ENCODE data around the gene CLCN6.

The CLCN6 gene

GRCh38 chr1:11874258-11874562 is 68.2 kb downstream of the CLCN6 start:
- Histone ChIP-seq H3K36me3 (ENCODE audit: control insufficient read depth in 2 of 2, insufficient read depth in 1 of 2, low read length in 2 of 2) (no peaks in the 10 kb centered on the region), H3K4me3 (ENCODE audit: low read depth, low read length) (no peak overlapping the region), H3K9me3 (ENCODE audit: control insufficient read depth, insufficient read depth, low read depth, low read length) (no peaks in the 10 kb centered on the region), H3K27ac (ENCODE audit: extremely low read depth, low read depth, low read length) (no peak overlapping the region), H3K4me1 (ENCODE audit: control insufficient read depth, insufficient read depth, low read length) (no peaks in the 10 kb centered on the region)
- TF ChIP-seq ZBTB6 (tag by site-specific recombination; IDR thresholded peaks at IDR 0.05) (no peak), GLIS2 (tag by site-specific recombination; IDR thresholded peaks at IDR 0.05) (no peak), ZNF843 (tag by site-specific recombination; IDR thresholded peaks at IDR 0.05) (no peak), ZNF501 (tag by site-specific recombination; IDR thresholded peaks at IDR 0.05) (no peak), ZNF292 (tag by site-specific recombination; IDR thresholded peaks at IDR 0.05; ENCODE audit: borderline replicate concordance, low read depth) (no peak), KLF17 (tag by site-specific recombination; IDR thresholded peaks at IDR 0.05) (no peak), ZNF223 (tag by site-specific recombination; IDR thresholded peaks at IDR 0.05) (no peak), PRDM1 (tag by site-specific recombination; IDR thresholded peaks at IDR 0.05) (no peak), ZNF157 (tag by site-specific recombination; IDR thresholded peaks at IDR 0.05) (no peak), ZNF548 (tag by site-specific recombination; IDR thresholded peaks at IDR 0.05) (no peak), HOXD13 (CRISPR knock-in tag; IDR thresholded peaks at IDR 0.05; ENCODE audit: borderline replicate concordance) (no peak), ZNF155 (tag by site-specific recombination; IDR thresholded peaks at IDR 0.05) (no peak), ZNF707 (tag by site-specific recombination; IDR thresholded peaks at IDR 0.05) (no peak), ZBTB10 (tag by site-specific recombination; IDR thresholded peaks at IDR 0.05) (no peak), ZNF449 (tag by site-specific recombination; IDR thresholded peaks at IDR 0.05) (no peak)
- CTCF ChIA-PET, result interaction anchor here (0.6 kb wide), 1 partner anchor 15 kb away, joined by 3 read pairs; no protein-coding TSS in a partner anchor
- POLR2A ChIA-PET, result no interaction called here

- no peaks in the 10 kb centered on the region for H3K36me3 ChIP-seq (ENCODE audit: control insufficient read depth in 2 of 2, insufficient read depth in 1 of 2, low read length in 2 of 2)
- H3K4me3 ChIP-seq (ENCODE audit: low read depth, low read length), result no peak overlapping the region
- no peaks in the 10 kb centered on the region for H3K9me3 ChIP-seq (ENCODE audit: control insufficient read depth, insufficient read depth, low read depth, low read length)
- H3K4me1 ChIP-seq (ENCODE audit: control insufficient read depth, insufficient read depth, low read length), result no peaks in the 10 kb centered on the region
- no peak overlapping the region for H3K27ac ChIP-seq (ENCODE audit: extremely low read depth, low read depth, low read length)
- CTCF ChIA-PET, result no interaction called here
- POLR2A ChIA-PET, result no interaction called here
- TF ChIP-seq AEBP2 (tag by site-specific recombination; IDR thresholded peaks at IDR 0.05; ENCODE audit: borderline replicate concordance) (no peak), OSR2 (tag by site-specific recombination; IDR thresholded peaks at IDR 0.05) (no peak), ZSCAN16 (tag by site-specific recombination; IDR thresholded peaks at IDR 0.05) (no peak), ZNF426 (tag by site-specific recombination; IDR thresholded peaks at IDR 0.05) (no peak), SP7 (tag by site-specific recombination; IDR thresholded peaks at IDR 0.05) (no peak), ZFP41 (tag by site-specific recombination; IDR thresholded peaks at IDR 0.05; ENCODE audit: borderline replicate concordance) (no peak), ZNF658 (tag by site-specific recombination; IDR thresholded peaks at IDR 0.05) (no peak), ZNF624 (tag by site-specific recombination; IDR thresholded peaks at IDR 0.05) (no peak), ZNF76 (tag by site-specific recombination; IDR thresholded peaks at IDR 0.05; ENCODE audit: borderline replicate concordance, low read depth) (no peak)
Observed at GRCh38 chr1:11874624-11875023, 68.6 kb downstream of the CLCN6 start.

Data from HEK293 (cell line).